ENCODE measurements around the gene MICU1.

MICU1 gene

DNA sequence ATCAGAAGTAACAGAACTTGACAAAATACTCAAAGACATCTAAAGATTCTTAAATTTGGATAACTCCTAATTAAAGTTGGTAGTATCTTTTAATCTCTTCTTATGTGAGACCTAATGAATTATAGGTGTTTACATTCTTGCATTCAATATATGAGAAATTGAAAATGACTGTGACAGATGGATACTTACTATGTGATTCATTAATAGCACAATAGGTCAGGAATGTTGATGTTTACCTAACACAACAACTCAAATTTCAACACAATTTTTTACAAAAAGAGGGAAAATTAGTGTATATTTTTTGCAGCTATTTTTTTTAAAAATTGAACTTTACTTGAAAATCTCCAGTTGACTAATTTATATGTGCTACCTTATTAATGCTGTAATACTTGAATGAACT, 34.3 kb upstream of the MICU1 start:
- H3K9me2 ChIP-seq (replicated peaks; ENCODE audit: control insufficient read depth, low read length) = no peaks in the 10 kb centered on the region
- no peaks in the 10 kb centered on the region for H3F3A ChIP-seq (ENCODE audit: control insufficient read depth, insufficient read depth)
- H3K27me3 ChIP-seq (ENCODE audit: control insufficient read depth, low read length) = 0 out of 2 replicates have a peak, but pooled peaks cover 2% of the 10 kb centered on the region

GRCh38 chr10:72659694-72660093, 33.8 kb upstream of the MICU1 start:
- Histone ChIP-seq H3K79me2 (ENCODE audit: control insufficient read depth, low read length) (no peaks in the 10 kb centered on the region), H3K36me3 (ENCODE audit: control insufficient read depth, low read length) (no peaks in the 10 kb centered on the region), H4K20me1 (ENCODE audit: control insufficient read depth, insufficient read depth, low read depth, low read length) (no peaks in the 10 kb centered on the region), H3K27me3 (ENCODE audit: control insufficient read depth, low read length) (0 out of 2 replicates have a peak, but pooled peaks cover 2% of the 10 kb centered on the region), H3K27ac (ENCODE audit: low read depth, low read length) (no peak overlapping the region), H3K4me3 (ENCODE audit: low read length) (no peak overlapping the region), H3K9me3 (ENCODE audit: control insufficient read depth, insufficient read depth, low read length) (no peaks in the 10 kb centered on the region), H3F3A (ENCODE audit: control insufficient read depth, insufficient read depth) (no peaks in the 10 kb centered on the region), H3K4me1 (ENCODE audit: control insufficient read depth, low read length) (no peaks in the 10 kb centered on the region), H3K9me2 (replicated peaks; ENCODE audit: control insufficient read depth, low read length) (no peaks in the 10 kb centered on the region), H3K4me2 (ENCODE audit: low read length) (no peak overlapping the region)
- no peak for TF ChIP-seq EZH2phosphoT487 (IDR thresholded peaks at IDR 0.05; ENCODE audit: borderline replicate concordance, low read length)
- TF ChIP-seq, protein P1, sequence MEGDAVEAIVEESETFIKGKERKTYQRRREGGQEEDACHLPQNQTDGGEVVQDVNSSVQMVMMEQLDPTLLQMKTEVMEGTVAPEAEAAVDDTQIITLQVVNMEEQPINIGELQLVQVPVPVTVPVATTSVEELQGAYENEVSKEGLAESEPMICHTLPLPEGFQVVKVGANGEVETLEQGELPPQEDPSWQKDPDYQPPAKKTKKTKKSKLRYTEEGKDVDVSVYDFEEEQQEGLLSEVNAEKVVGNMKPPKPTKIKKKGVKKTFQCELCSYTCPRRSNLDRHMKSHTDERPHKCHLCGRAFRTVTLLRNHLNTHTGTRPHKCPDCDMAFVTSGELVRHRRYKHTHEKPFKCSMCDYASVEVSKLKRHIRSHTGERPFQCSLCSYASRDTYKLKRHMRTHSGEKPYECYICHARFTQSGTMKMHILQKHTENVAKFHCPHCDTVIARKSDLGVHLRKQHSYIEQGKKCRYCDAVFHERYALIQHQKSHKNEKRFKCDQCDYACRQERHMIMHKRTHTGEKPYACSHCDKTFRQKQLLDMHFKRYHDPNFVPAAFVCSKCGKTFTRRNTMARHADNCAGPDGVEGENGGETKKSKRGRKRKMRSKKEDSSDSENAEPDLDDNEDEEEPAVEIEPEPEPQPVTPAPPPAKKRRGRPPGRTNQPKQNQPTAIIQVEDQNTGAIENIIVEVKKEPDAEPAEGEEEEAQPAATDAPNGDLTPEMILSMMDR (IDR thresholded peaks at IDR 0.05; ENCODE audit: low read depth, low read length, poor library complexity, severe bottlenecking) = no peak

More for the DNA sequence above, 34.3 kb upstream of the MICU1 start:
- Histone ChIP-seq H3K36me3 (ENCODE audit: control insufficient read depth, low read length) (no peaks in the 10 kb centered on the region), H3K9me3 (ENCODE audit: control insufficient read depth, insufficient read depth, low read length) (no peaks in the 10 kb centered on the region), H4K20me1 (ENCODE audit: control insufficient read depth, insufficient read depth, low read depth, low read length) (no peaks in the 10 kb centered on the region), H3K4me3 (ENCODE audit: low read length) (no peak overlapping the region), H3K79me2 (ENCODE audit: control insufficient read depth, low read length) (no peaks in the 10 kb centered on the region), H3K4me1 (ENCODE audit: control insufficient read depth, low read length) (no peaks in the 10 kb centered on the region), H3K27ac (ENCODE audit: low read depth, low read length) (no peak overlapping the region), H3K4me2 (ENCODE audit: low read length) (no peak overlapping the region)
- TF ChIP-seq, protein P1 (IDR thresholded peaks at IDR 0.05; ENCODE audit: low read depth, low read length, poor library complexity, severe bottlenecking) = no peak
- TF ChIP-seq EZH2phosphoT487 (IDR thresholded peaks at IDR 0.05; ENCODE audit: borderline replicate concordance, low read length) = no peak

- no peak overlapping the region for H3K4me2 ChIP-seq (ENCODE audit: low read length)
- no peaks in the 10 kb centered on the region for H3K9me3 ChIP-seq (ENCODE audit: control insufficient read depth, insufficient read depth, low read length)
- H3K4me1 ChIP-seq (ENCODE audit: control insufficient read depth, low read length) = no peaks in the 10 kb centered on the region
- no peaks in the 10 kb centered on the region for H3K36me3 ChIP-seq (ENCODE audit: control insufficient read depth, low read length)
- H3K4me3 ChIP-seq (ENCODE audit: low read length) = no peak overlapping the region
- no peaks in the 10 kb centered on the region for H3K9me2 ChIP-seq (replicated peaks; ENCODE audit: control insufficient read depth, low read length)
- H3K27ac ChIP-seq (ENCODE audit: low read depth, low read length) = no peak overlapping the region
- H3K79me2 ChIP-seq (ENCODE audit: control insufficient read depth, low read length) = no peaks in the 10 kb centered on the region
- H3F3A ChIP-seq (ENCODE audit: control insufficient read depth, insufficient read depth) = no peaks in the 10 kb centered on the region
- H4K20me1 ChIP-seq (ENCODE audit: control insufficient read depth, insufficient read depth, low read depth, low read length) = no peaks in the 10 kb centered on the region
- H3K27me3 ChIP-seq (ENCODE audit: control insufficient read depth, low read length) = 0 out of 2 replicates have a peak, but pooled peaks cover 2% of the 10 kb centered on the region
- no peak for TF ChIP-seq EZH2phosphoT487 (IDR thresholded peaks at IDR 0.05; ENCODE audit: borderline replicate concordance, low read length)
- TF ChIP-seq, protein P1 (IDR thresholded peaks at IDR 0.05; ENCODE audit: low read depth, low read length, poor library complexity, severe bottlenecking) = no peak
These were observed 33.0 kb upstream of the MICU1 start for GRCh38 chr10:72658696-72659400.
